ENCODE results near the gene TLR2. TPM values are rescaled to one million over a fixed set of nuclear protein-coding genes. Genes with fewer than 3 reads are reported as not detected.

TLR2 gene
- total RNA-seq = 1 to 10 TPM in 1 of 2 experiments, under 1 TPM in 1; 0.56 to 1.8 TPM

DNA sequence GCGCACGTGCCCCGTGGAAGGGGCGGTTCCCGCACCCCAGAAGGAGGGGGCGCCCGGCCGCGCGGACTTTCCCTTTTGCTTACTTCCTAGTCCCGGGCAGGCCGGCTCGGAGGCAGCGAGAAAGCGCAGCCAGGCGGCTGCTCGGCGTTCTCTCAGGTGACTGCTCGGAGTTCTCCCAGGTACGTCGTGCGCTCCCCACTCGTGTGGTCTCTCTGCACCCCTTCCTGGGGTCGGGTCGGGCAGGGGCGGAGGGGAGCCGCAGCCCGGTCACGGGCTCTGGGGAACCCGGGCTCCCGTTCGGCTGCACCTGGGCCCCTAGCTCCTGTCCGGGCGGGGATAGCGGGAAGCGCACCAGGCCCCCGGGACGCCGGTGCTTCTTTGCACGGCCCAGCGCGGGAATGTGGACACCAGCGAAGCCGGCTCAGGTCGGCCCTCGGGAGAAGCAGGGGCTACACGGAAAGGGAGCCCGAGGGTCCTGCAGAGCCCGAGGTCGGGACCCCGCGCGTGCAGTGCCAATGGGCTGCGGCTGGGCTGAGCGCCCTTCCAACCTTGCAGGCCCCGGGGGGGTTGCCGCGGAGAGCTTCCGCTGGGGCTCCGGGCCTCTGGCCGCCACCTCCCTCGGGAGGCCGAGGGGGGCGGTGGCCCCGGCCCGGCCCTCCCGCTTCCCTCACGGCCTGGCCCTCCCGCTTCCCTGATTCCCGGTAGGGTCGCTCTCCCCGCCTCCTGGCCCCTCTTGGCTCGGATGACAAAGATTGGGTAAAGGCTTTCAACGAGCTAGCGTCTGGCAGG is at the start of gene TLR2:
Gene TLR2, plus strand, starts transcription at position 99 of the 789 bp plus-strand sequence. CDS start 18,628 bp downstream, outside the sequence.
- Mint-ChIP-seq H3K4me1 (ENCODE audit: low read depth) (peaks cover 12% of the 10 kb centered on the region), H3K27me3 (peaks cover 23% of the 10 kb centered on the region), H3K9me3 (peaks cover 15% of the 10 kb centered on the region), H3K36me3 (ENCODE audit: low read depth) (peaks cover 5% of the 10 kb centered on the region), H3K27ac (no peak within 1 kb of the TSS), H3K4me3 (peak within 1 kb of the TSS; percentile 73)
- POLR2A ChIA-PET = interaction anchor here (1.0 kb wide), 1 partner anchor 50 kb away, joined by 3 read pairs; no protein-coding TSS in a partner anchor
- TF ChIP-seq, protein P1, sequence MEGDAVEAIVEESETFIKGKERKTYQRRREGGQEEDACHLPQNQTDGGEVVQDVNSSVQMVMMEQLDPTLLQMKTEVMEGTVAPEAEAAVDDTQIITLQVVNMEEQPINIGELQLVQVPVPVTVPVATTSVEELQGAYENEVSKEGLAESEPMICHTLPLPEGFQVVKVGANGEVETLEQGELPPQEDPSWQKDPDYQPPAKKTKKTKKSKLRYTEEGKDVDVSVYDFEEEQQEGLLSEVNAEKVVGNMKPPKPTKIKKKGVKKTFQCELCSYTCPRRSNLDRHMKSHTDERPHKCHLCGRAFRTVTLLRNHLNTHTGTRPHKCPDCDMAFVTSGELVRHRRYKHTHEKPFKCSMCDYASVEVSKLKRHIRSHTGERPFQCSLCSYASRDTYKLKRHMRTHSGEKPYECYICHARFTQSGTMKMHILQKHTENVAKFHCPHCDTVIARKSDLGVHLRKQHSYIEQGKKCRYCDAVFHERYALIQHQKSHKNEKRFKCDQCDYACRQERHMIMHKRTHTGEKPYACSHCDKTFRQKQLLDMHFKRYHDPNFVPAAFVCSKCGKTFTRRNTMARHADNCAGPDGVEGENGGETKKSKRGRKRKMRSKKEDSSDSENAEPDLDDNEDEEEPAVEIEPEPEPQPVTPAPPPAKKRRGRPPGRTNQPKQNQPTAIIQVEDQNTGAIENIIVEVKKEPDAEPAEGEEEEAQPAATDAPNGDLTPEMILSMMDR (IDR thresholded peaks at IDR 0.05) = no peak
- CTCF ChIA-PET = interaction anchor here (1.1 to 1.5 kb wide), 3 partner anchors 35 to 41 kb away, joined by 3 to 4 read pairs (median 4); no protein-coding TSS in a partner anchor
- intact Hi-C loops (cut with micrococcal nuclease) = no loop called here
- DNase-seq (peak; percentile 74), ATAC-seq (peak; percentile 84)

DNA sequence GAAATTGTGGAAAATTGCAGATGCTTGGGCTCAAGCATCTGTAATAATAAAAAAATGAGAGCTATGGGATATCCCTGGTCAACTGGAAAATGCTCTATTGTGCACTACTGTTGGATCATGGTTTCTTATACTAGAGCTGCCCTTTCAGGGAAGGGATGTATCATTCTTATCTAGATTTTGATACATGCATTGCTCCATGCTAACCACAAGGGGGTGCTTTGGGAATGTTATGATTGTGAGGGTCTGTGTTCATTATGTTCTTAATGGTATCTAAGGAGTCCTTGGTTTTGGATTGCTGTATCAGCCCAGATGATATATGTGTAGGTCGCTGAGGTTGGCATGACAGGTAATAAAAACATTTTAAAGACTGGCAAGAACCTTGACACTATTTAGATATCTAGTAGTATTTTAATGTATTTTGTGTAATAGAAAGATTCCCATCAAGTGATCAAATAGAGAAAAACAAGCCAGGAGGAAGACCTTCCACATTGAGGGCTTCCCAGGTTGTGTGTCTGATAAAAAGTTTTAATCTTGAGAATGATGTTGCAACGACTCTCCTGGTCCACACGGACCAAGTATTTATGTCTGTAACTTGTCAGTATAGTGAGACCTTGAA is 49.2 kb upstream of the TLR2 start:
- TF ChIP-seq, protein P1 (IDR thresholded peaks at IDR 0.05) = peak; percentile 76
- no peak overlapping the region for H3K4me3 Mint-ChIP-seq
- H3K36me3 Mint-ChIP-seq (ENCODE audit: low read depth) = peaks cover 58% of the 10 kb centered on the region
- ATAC-seq (no peak), DNase-seq (no peak)
- CTCF ChIA-PET = interaction anchor here (0.7 to 4.8 kb wide), 14 partner anchors 9 to 549 kb away, joined by 3 to 34 read pairs (median 4); no protein-coding TSS in a partner anchor
- POLR2A ChIA-PET = interaction anchor here (0.6 to 1.1 kb wide), 3 partner anchors 38 to 211 kb away, joined by 3 read pairs; partner anchors contain the start of gene TLR2
- H3K4me1 Mint-ChIP-seq (ENCODE audit: low read depth) = no peaks in the 10 kb centered on the region
- intact Hi-C loops (cut with micrococcal nuclease) = no loop called here
- H3K27ac Mint-ChIP-seq = peak overlapping the region; percentile 42
- H3K27me3 Mint-ChIP-seq = no peaks in the 10 kb centered on the region
- H3K9me3 Mint-ChIP-seq = no peaks in the 10 kb centered on the region

DNA sequence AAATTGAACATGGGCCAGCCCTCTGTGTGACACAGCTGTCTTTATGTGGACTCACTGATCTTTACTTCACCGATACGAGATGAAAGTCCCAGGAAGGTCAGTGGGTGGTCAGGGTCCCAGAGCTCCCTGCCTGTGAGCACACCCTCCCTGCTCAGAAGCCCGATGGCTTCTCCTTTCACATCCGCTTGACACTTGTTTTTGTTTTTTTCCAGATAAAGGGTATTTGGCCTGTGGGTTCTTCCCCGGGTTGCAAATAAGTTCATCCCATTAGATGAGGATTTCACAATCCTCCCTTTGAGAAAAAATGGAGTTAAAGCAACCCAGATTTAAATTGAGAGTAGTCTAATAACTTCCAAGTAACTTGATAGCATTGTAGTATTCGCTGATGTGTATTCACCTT is 48.2 kb upstream of the TLR2 start:
- Mint-ChIP-seq H3K4me3 (no peak overlapping the region), H3K36me3 (ENCODE audit: low read depth) (peaks cover 49% of the 10 kb centered on the region)
- POLR2A ChIA-PET = no interaction called here

DNA sequence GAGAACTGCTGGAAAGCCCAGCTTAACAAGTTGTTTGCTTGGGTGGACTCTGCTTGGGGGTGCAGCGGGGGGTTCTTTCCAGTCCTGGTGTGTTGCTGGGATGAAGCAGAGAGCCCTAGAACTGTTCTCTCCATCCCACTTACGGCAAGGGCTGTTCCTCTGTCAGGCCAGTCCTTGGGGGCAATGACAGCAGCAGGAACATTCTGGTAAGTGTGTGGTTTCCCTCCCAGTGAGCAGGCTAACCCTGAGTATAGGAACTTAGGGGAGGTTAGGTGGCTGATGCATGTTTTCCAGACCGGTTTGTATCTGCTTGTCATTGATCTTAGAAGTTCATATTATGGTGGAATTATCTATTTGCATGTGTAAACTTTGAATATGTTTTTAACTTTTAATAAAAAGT is 46.9 kb upstream of the TLR2 start:
- Mint-ChIP-seq H3K36me3 (ENCODE audit: low read depth) (peaks cover 41% of the 10 kb centered on the region), H3K27ac (no peak overlapping the region)

More for the DNA sequence above, 48.2 kb upstream of the TLR2 start:
- intact Hi-C loops (cut with micrococcal nuclease) = no loop called here
- Mint-ChIP-seq H3K9me3 (no peaks in the 10 kb centered on the region), H3K27ac (no peak overlapping the region), H3K27me3 (no peaks in the 10 kb centered on the region), H3K4me1 (ENCODE audit: low read depth) (no peaks in the 10 kb centered on the region)
- DNase-seq (no peak), ATAC-seq (no peak)
- TF ChIP-seq, protein P1 (IDR thresholded peaks at IDR 0.05) = no peak
- CTCF ChIA-PET = interaction anchor here (1.0 to 4.8 kb wide), 8 partner anchors 8 to 550 kb away, joined by 3 to 34 read pairs (median 6); no protein-coding TSS in a partner anchor

More for the DNA sequence above, 46.9 kb upstream of the TLR2 start:
- ATAC-seq (no peak), DNase-seq (no peak)
- POLR2A ChIA-PET = no interaction called here
- intact Hi-C loops (cut with micrococcal nuclease) = no loop called here
- CTCF ChIA-PET = no interaction called here
- Mint-ChIP-seq H3K4me3 (no peak overlapping the region), H3K4me1 (ENCODE audit: low read depth) (peaks cover 6% of the 10 kb centered on the region), H3K27me3 (no peaks in the 10 kb centered on the region), H3K9me3 (no peaks in the 10 kb centered on the region)
- TF ChIP-seq, protein P1 (IDR thresholded peaks at IDR 0.05) = no peak

Data from activated CD8-positive, alpha-beta T cell treated with anti-CD3 and anti-CD28 coated beads for 36 hours (primary cell).